ENCODE results near the gene LDB2.

GRCh38 chr4:16931339-16932305, 33.2 kb upstream of the LDB2 start:
- no peak for TF ChIP-seq CTCF (IDR thresholded peaks at IDR 0.05)
- no peak for TF ChIP-seq POLR2A (IDR thresholded peaks at IDR 0.05)

Measured in uterus (tissue), 2 donors.